ENCODE results near the gene SSH2.
"Not testable (repeated sequence)": the region's sequence is repeated elsewhere in the genome, so short reads cannot be mapped to it uniquely, and the experiment has no call there.

Gene SSH2

DNA sequence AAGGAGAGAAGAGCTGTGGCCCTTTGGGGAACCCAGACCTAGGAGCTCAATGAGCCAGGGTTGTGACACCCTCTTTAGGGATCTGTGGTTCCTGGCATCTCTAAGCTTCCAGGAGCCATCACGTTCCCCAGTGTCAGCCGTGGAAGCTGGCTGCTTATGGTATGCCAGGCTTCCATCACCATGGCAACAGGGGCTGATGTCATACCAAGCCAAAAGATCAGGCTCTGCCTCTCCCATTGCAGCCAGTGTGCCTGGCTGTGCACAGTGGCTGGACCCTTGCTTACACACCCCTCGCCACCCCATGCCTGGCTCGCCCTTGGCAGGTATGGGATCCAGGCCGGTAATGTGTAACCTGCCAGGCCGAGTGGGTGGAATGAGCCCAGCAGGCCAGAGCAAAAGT is 91.1 kb downstream of the SSH2 start:
- DNase-seq (ENCODE audit: low read depth) = no peak

DNA sequence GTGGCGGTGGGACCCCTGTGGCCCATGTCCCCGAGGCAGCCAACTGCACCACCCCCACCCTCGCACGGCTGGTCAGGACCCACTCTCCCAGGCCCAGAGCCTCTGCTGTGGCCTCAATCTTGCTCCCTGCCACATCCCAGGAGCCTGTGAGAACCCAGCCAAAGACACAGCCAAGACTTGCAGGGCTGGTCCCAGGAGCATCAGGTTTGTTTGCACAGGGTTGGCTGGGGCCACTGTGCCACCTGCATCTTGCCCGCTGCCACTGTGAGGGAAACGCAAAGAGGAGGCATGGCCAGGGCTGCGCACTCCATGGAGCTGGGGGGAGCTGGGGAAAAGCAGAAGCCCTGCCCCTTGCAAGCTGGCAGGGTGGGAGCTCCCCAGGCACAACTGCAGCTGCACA is 92.5 kb downstream of the SSH2 start:
- no peak for DNase-seq (ENCODE audit: low read depth)

DNA sequence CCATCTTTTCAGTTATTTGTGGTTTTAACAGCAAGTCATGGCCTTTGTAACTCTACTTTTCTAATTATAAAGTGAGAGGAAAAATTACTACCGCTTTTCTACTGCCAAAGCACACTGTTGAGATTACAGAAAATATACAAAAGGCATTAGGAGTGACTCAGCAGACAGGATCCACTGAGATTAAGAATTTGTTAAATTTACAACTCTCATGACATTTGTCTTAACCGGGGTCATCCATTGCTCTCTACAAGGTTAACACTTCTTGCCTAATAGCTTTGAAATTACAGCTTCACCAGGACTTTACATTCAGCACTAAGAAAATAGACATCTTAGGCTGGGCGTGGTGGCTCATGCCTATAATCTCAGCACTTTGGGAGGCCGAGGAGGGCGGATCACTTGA is 93.4 kb downstream of the SSH2 start:
- DNase-seq (ENCODE audit: low read depth) = peak; percentile 43

DNA sequence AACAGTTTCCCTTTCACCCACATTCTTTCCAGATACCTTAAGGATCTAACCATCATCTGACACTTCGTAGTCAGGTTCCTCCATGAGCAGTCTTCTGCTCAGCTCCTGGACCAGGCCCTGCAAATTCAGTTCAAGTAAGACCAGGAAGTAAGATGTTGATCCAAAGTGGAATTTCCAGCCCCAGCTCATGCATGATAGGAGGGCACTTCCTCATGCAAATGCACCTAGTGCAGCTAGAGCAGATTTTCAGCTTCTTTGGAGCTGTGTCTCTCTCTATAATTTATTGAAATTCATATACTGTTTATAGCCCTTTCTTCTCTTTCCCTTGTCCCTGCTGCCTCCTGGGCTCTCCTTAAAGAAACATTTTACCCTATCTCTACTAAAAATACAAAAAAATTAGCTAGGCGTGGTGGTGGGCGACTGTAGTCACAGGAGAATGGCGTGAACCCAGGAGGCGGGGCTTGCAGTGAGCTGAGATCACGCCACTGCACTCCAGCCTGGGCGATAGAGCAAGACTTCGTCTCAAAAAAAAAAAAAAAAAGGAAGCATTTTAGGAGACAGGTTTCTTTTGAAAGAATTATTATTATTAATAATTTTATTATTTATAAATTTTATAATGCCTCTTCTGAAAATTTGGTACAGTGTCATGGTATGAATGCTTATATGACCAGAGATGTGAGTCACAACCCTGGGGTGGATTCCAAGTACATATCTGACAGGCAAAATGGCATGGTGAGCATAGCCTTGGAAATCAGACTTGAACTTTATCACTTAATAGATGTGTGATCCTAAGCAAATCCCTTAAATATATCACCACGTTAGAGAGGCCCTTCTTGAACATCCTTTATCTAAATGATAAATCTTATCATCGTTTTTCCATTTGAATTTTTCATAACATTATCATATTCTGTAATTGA is 94.3 kb downstream of the SSH2 start:
- DNase-seq (ENCODE audit: low read depth) = no peak

DNA sequence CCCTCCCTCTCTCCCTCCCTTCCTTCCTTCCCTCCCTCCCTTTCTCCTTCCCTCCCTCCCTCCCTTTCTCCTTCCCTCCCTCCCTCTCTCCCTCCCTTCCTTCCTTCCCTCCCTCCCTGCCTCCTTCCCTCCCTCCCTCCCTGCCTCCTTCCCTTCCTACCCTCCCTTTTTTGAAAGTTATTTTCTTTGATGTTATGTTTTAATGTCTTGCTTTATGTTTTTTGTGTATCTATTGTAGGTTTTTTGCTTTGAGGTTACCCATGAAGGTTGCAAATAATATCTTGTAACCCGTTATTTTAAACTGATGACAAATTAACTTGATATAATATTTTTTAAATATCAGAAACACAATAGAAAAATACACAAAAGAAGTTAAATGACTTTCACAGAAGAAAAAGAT is 96.2 kb downstream of the SSH2 start:
- DNase-seq (ENCODE audit: low read depth) = no peak

DNA sequence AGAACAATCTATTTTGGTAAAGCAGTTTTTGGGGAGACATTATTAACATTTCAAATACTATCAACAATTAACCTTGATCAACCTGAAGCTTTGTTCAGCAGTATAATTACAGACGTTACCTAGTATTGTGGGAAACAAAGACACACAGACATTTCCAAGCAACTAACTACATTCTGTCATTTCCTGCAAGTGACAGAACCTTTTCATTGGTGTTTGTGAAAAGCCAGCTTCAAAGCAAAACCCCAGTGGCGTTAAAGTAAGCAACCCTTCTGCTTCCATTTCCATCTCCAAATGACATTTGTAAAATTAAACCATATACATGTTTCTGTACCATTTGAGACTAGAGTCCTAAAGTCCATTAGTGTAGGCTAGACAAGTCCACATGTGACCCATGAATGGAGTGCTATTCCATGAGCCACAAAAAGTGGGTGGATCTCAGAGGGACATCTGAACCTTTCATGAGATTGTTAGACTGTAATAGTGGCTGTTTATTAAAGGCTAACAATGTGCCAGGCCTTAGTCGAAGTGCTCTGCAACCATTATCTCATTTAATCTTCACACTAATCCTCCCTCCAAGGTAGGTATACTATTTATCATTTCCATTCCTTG is 101.2 kb downstream of the SSH2 start:
- no peak for DNase-seq (ENCODE audit: low read depth)

DNA sequence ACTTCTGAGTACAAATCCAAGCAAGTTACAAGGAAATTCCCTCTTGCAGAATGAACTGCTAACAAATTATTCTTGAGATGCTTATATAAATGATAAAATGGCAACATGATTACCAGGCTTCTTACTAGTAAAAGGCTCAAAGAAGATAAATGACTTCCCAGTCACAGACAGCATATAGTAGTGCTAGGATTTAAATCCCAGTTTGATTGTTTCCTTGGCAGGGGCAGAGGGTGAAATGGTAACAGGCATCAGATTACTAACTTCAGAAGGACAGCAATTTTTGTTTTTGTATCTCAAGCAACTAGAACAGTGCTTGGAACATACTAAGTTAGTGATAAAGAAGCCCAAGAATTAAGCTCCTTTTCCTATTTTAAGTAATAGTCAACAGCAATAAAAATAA is 102.8 kb downstream of the SSH2 start:
- no peak for DNase-seq (ENCODE audit: low read depth)

DNA sequence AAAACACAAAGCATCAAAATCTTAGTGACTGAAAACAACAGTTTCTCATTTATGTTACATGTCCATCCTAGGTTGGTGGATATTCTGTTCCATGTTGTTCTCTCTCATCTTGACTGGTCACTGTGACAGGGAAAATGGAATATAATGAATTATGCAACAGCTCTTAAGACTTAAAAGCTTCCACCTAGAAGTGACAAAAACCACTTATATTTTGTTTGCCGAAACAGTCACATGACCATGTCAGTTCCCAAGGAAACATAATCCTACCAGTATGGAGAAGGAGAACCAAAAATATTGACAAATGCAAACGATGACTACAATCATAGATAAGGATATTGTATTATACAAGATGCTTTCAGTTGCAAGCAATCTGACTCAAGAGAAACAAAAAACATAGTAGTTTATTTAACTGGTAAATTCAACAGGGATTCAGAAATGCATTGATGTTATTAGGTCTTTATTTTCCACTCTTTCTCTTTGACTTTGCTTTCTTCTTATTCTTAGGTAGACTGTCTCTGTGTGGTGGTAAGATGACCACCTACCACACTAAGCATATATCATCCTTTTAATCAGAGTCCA is 103.8 kb downstream of the SSH2 start:
- no peak for DNase-seq (ENCODE audit: low read depth)

DNA sequence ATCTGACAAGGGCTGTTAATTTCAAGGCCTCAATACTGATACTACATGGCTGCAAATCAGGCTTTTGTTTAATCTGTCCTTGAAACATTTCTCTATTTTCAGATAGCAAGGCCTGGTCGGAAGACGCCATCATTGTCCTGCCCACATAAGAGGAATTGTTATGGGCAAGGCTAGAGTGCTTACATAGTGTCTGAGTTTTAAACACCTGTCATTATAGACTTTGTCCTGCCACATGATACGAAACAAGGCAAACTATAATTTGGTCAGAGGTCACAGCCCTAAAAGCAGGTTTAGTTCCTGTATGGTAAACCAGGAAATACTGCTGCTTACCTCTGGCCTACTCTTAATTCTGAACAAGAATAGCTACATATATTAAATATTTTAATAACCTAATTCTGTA is 104.4 kb downstream of the SSH2 start:
- DNase-seq (ENCODE audit: low read depth) = no peak

DNA sequence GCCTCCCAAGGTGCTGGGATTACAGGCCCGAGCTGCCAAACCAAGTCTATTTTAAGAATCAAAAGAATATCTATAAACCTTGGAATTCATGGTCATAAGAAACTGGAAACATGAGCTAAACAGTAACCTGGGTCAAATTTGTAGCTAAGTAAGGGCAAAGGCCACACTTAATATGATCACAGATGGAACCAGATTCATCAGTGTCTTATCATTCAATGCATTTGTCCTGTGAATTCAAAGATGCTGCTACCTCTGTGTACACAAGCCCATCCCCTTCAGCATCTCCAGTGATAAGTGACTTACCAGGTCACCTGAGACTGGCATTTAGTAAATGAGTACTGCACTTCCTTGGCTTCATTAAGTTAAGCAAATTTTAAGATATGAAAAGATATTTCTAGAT is 108.1 kb downstream of the SSH2 start:
- DNase-seq (ENCODE audit: low read depth) = no peak

DNA sequence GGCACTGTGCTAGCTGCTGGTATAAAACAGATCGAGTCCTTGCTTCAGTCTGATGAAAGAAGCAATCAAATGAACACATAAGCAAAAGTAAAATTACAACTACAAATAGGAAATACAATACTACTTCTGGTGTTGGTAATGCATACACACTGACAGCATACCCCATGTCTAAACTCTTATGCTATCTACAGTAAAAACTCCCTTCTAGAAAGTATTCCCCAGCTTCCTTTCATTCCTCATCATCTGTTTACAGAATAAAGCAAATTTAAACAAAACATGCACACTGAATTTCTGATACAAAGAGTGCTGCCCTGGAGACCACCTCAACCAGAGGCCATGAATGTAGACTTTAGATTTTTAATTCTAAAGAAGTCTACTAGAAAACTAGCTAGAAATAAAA is 109.6 kb downstream of the SSH2 start:
- DNase-seq (ENCODE audit: low read depth) = no peak

DNA sequence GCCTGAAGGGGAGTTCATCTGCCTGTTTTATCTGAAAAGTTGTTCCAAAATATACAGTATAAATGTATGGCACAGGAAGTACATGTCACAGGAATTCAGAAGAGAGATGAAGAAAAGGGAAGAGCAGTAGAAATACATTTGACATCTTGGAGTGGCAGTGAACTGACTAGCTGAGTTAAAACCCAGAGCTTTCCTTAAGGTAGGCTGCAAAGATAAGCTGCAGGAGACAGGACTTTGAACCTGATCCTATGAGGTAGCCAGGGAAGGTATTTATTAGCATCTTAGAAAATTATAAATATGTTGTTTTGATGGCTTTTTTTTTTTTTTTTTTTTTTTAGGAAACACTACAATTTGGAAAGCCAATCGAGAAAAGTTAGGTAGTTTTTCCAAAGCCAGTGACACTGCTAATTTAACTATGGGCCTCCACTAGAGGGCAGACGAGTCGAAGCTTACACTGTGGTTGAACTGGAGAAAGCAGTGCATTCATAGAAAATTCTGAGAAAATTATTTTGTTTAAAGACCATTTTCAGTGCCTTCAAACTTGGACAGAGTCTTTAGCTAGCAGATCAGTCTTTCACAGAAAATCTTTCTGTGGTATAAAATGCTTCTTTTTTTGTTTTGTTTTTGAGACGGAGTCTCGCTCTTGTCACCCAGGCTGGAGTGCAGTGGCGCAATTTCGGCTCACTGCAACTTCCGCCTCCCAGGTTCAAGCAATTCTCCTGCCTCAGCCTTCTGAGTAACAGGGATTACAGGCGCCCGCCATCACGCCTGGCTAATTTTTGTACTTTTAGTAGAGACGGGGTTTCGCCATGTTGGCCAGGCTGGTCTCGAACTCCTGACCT is 122.3 kb downstream of the SSH2 start:
- DNase-seq (ENCODE audit: low read depth) = peak; percentile 23

DNA sequence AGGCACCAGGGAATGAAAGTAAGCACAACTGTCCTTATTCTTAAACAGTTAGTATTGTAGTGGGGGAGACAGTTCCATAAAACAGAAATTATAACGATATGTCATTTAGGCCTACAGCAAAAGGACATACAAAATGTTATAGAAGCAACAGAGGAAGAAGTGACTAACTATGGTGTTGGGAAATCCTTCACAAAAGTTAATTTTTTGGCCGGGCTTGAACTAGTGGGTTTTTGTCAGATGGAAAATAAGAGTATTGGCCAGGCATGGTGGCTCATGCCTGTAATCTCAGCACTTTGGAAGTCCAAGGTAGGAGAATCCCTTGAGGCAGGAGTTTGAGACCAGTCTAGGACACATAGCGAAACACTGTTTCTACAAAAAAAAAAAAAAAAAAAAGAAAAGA is 127.8 kb downstream of the SSH2 start:
- no peak for DNase-seq (ENCODE audit: low read depth)

DNA sequence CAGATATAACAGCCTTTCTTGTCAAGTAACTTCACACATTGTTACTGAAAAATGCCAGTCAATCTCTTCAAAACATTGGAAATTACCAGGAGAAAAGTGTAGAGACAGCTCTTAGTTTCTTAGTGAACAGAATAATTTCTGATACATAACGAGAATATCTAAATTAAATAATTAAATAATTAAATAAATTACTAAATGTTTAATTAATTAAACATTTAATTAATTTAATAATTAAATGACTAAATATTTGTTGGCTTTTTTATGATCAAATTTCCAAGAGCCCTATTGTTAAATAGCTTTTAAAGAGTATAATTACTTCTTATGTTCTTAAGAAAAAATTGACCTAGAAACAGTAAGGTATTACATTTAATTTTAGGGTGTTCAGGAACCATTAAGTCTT is 129.6 kb downstream of the SSH2 start:
- DNase-seq (ENCODE audit: low read depth) = no peak

DNA sequence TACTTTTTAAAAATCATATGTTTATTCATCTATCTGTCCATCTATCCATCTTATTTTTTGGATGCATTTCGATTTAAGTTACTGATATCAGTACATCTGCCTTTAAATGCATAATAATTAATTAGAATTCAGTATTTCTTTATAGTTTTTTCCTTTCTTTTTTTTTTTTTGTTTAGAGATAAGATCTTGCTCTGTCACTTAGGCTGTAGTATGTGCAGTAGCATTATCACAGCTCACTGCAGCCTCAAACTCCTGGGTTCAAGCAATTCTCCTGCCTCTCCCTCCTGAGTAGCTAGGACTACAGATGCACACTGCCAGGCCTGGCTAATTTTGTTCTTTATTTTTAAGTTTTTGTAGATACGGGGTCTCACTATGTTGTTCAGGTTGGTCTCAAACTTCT is 133.4 kb downstream of the SSH2 start:
- DNase-seq (ENCODE audit: low read depth) = no peak

DNA sequence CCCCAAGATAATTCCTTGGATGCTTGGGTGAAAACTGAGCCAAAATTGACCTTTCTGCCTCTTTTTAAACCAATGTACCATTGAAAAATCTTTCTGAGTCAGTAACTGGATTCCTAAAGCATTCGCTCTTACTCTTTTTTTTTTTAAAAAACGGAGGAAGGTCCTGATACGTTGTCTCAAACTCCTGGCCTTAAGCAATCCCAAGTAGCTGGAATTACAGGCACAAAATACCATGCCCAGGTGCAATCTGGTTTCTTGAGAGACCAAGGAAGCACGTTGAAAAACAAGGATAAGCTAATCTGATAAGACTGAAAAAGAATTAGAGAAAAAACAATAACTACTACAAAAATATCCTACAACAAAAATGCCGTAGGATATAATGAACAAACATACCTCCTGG is 136.5 kb downstream of the SSH2 start:
- DNase-seq (ENCODE audit: low read depth) = no peak

DNA sequence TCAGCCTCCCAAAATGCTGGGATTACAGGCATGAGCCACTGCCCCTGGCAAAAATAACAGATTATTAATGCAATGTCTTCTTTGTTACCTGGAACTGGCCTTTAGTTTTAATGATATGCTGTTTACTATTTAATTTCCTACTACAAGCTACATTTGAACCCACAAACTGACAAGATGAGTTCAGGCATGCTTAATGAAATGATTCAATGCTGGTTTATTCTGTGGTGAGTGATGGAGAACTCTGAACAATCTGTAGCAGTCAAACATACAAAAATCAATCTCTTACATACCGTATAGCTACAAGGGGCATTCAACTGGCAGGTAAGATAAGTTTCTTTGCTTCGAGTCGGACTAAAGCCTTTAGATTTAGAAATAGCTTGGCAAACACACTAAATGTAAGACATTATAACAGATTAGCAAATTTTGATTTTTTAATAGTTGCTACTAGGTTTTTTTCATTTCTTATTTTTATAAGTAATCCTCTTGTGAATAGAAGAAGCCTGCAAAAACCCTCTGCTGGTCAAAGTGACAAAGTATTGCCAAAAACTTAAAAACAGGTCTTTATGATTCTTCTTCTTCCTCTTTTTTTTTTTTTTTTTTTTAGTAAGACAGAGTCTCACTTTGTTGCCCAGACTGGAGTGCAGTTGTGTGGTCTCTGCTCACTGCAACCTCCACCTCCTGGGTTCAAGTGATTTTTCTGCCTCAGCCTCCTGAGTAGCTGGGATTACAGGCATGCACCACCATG is 138.5 kb downstream of the SSH2 start:
- no peak for DNase-seq (ENCODE audit: low read depth)

DNA sequence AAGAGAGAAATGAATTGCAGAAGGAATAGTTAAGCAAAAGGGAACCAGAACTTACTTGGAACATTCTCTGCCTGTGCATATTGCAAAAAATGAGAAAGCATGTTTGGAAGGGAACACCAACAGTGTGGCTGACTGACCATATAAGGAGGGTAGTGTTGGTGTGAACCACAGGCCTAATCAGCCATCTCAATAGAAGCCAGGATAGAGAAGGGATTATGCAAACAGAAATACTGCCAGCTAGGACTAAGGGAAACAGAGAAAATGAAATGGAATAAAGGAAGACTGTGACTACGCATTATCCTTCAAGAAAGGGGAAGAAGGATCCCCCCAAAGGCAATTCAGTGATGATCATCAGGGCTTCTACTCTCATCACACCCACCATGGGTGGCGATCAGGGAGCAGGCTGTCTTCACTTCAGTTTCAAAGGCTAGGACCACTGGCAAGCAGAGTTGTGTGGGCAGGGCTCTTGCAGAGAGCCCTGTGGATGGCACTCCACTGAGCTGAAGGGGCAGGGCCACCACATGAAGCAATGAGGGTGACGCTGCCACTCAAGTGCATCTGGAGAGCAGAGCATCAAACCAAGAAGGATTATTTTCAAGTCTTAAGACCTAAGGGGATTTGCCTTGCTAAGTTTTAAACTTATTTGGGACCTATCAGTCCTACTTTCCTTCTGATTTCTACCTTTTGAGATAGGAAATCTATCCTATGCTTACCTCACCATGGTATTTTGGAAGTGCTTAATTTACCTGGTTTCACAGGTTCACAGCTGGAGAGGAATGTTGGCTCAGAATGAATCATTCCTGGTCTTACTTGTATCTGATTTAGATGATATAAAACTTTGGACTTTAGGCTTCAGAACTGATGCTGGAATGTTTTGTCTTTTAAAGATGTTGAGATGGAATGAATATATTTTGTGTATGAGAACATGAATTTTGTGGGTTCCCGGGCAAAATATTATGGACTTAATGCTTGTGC is 140.5 kb downstream of the SSH2 start:
- no peak for DNase-seq (ENCODE audit: low read depth)

DNA sequence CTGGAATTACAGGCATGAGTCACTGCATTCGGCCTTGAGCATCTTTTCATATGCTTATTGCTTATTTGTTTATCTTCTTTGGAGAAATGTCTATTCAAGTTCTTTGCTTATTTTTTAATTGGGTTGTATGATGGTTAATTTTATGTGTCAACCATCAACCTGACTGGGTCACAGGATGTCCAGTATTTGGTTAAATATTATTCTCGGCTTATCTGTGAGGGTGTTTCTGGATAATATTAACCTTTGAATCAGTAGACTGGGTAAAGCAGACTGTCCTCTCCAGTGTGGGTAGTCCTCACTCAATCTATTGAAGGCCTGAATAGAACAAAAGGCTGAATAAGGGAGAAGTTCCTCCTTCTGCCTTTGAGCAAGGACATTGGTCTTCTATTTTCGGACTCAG is 142.0 kb downstream of the SSH2 start:
- DNase-seq (ENCODE audit: low read depth) = no peak

DNA sequence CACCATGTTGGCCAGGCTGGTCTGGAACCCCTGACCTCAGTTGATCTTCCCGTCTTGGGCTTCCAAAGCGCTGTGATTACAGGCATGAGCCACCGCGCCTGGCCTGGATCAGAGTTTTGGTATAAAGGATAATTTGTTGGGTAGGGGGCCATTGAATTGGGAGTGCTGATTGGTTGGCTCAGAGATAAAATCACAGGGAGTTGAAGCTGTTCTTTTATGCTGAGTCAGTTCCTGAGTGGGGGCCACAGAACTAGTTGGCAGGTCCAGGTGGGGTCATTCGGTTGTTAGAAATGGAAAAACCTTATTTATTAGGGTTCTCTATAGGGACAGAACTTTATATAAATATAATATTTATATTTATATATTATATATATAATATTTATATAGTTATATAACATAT is 147.1 kb downstream of the SSH2 start:
- DNase-seq (ENCODE audit: low read depth) = no peak

DNA sequence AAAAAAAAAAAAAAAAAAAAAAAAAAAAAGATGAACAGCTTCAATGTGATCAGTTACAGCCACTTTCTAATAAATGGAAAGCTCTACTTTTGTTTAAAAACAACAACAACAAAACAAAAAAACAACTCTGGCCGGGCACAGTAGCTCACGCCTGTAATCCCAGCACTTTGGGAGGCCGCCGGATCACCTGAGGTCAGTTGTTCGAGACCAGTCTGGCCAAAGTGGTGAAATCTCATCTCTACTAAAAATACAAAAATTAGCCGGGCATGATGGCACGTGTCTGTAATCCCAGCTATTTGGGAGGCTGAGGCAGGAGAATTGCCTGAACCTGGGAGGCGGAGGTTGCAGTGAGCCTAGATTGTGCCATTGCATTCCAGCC is 150.2 kb downstream of the SSH2 start:
- not testable (repeated sequence) for DNase-seq (ENCODE audit: low read depth)

All from GM04503 (cell line).